Measurements from ENCODE around the gene MARCHF3.
"Not testable (repeated sequence)": the region's sequence is repeated elsewhere in the genome, so short reads cannot be mapped to it uniquely, and the experiment has no call there.

Gene MARCHF3

GRCh38 chr5:126953640-126954039, 76.7 kb downstream of the MARCHF3 start:
- H3K27ac Mint-ChIP-seq, result no peak overlapping the region
- no peaks in the 10 kb centered on the region for H3K4me1 Mint-ChIP-seq (ENCODE audit: low read depth)
- no peaks in the 10 kb centered on the region for H3K36me3 Mint-ChIP-seq (ENCODE audit: low read depth)
- no peaks in the 10 kb centered on the region for H3K27me3 Mint-ChIP-seq (ENCODE audit: low read depth)
- no peak overlapping the region for H3K4me3 Mint-ChIP-seq
- H3K9me3 Mint-ChIP-seq, result no peaks in the 10 kb centered on the region

GRCh38 chr5:126949475-126949874, 80.9 kb downstream of the MARCHF3 start:
- H3K9me3 Mint-ChIP-seq, result no peaks in the 10 kb centered on the region
- H3K36me3 Mint-ChIP-seq (ENCODE audit: low read depth), result no peaks in the 10 kb centered on the region
- no peak overlapping the region for H3K27ac Mint-ChIP-seq
- no peak overlapping the region for H3K4me3 Mint-ChIP-seq
- no peaks in the 10 kb centered on the region for H3K4me1 Mint-ChIP-seq (ENCODE audit: low read depth)
- no peaks in the 10 kb centered on the region for H3K27me3 Mint-ChIP-seq (ENCODE audit: low read depth)

GRCh38 chr5:126948453-126948852, 81.9 kb downstream of the MARCHF3 start:
- Mint-ChIP-seq H3K4me3 (no peak overlapping the region), H3K9me3 (no peaks in the 10 kb centered on the region), H3K27me3 (ENCODE audit: low read depth) (no peaks in the 10 kb centered on the region), H3K27ac (no peak overlapping the region), H3K4me1 (ENCODE audit: low read depth) (no peaks in the 10 kb centered on the region), H3K36me3 (ENCODE audit: low read depth) (no peaks in the 10 kb centered on the region)

- Mint-ChIP-seq H3K36me3 (ENCODE audit: low read depth) (no peaks in the 10 kb centered on the region), H3K27ac (no peak overlapping the region), H3K9me3 (no peaks in the 10 kb centered on the region), H3K4me3 (no peak overlapping the region), H3K4me1 (ENCODE audit: low read depth) (no peaks in the 10 kb centered on the region), H3K27me3 (ENCODE audit: low read depth) (no peaks in the 10 kb centered on the region)
Observed at GRCh38 chr5:126948011-126948355, 82.4 kb downstream of the MARCHF3 start.

- Mint-ChIP-seq H3K36me3 (ENCODE audit: low read depth) (no peaks in the 10 kb centered on the region), H3K4me3 (no peak overlapping the region), H3K27ac (no peak overlapping the region)
Observed at GRCh38 chr5:126947146-126948010, 83.0 kb downstream of the MARCHF3 start.

GRCh38 chr5:126942908-126943307, 87.5 kb downstream of the MARCHF3 start:
- H3K4me1 Mint-ChIP-seq (ENCODE audit: low read depth); H3K36me3 Mint-ChIP-seq (ENCODE audit: low read depth); H3K27ac Mint-ChIP-seq; H3K27me3 Mint-ChIP-seq (ENCODE audit: low read depth); H3K4me3 Mint-ChIP-seq; H3K9me3 Mint-ChIP-seq: not testable (repeated sequence)

More at GRCh38 chr5:126947146-126948010, 83.0 kb downstream of the MARCHF3 start:
- no peaks in the 10 kb centered on the region for H3K9me3 Mint-ChIP-seq
- no peaks in the 10 kb centered on the region for H3K27me3 Mint-ChIP-seq (ENCODE audit: low read depth)
- no peaks in the 10 kb centered on the region for H3K4me1 Mint-ChIP-seq (ENCODE audit: low read depth)

- Mint-ChIP-seq H3K36me3 (ENCODE audit: low read depth) (no peaks in the 10 kb centered on the region), H3K4me3 (no peak overlapping the region), H3K27me3 (ENCODE audit: low read depth) (no peaks in the 10 kb centered on the region), H3K4me1 (ENCODE audit: low read depth) (no peaks in the 10 kb centered on the region), H3K27ac (no peak overlapping the region), H3K9me3 (no peaks in the 10 kb centered on the region)
Observed at GRCh38 chr5:126941403-126941802, 89.0 kb downstream of the MARCHF3 start.

- Mint-ChIP-seq H3K27me3 (ENCODE audit: low read depth) (no peaks in the 10 kb centered on the region), H3K4me3 (no peak overlapping the region), H3K4me1 (ENCODE audit: low read depth) (no peaks in the 10 kb centered on the region), H3K36me3 (ENCODE audit: low read depth) (no peaks in the 10 kb centered on the region), H3K27ac (no peak overlapping the region), H3K9me3 (no peaks in the 10 kb centered on the region)
Observed at GRCh38 chr5:126939887-126940286, 90.5 kb downstream of the MARCHF3 start.

GRCh38 chr5:126938466-126938865, 91.9 kb downstream of the MARCHF3 start:
- Mint-ChIP-seq H3K27ac (no peak overlapping the region), H3K36me3 (ENCODE audit: low read depth) (no peaks in the 10 kb centered on the region), H3K4me1 (ENCODE audit: low read depth) (no peaks in the 10 kb centered on the region), H3K27me3 (ENCODE audit: low read depth) (no peaks in the 10 kb centered on the region), H3K4me3 (no peak overlapping the region), H3K9me3 (no peaks in the 10 kb centered on the region)

- Mint-ChIP-seq H3K4me1 (ENCODE audit: low read depth) (no peaks in the 10 kb centered on the region), H3K9me3 (no peaks in the 10 kb centered on the region), H3K27ac (no peak overlapping the region), H3K27me3 (ENCODE audit: low read depth) (no peaks in the 10 kb centered on the region), H3K36me3 (ENCODE audit: low read depth) (no peaks in the 10 kb centered on the region), H3K4me3 (no peak overlapping the region)
Observed at GRCh38 chr5:126937771-126938170, 92.6 kb downstream of the MARCHF3 start.

GRCh38 chr5:126936775-126937418, 93.5 kb downstream of the MARCHF3 start:
- H3K4me3 Mint-ChIP-seq, result no peak overlapping the region
- H3K27me3 Mint-ChIP-seq (ENCODE audit: low read depth), result no peaks in the 10 kb centered on the region
- H3K9me3 Mint-ChIP-seq, result no peaks in the 10 kb centered on the region
- H3K36me3 Mint-ChIP-seq (ENCODE audit: low read depth), result no peaks in the 10 kb centered on the region
- no peak overlapping the region for H3K27ac Mint-ChIP-seq
- H3K4me1 Mint-ChIP-seq (ENCODE audit: low read depth), result no peaks in the 10 kb centered on the region

- H3K9me3 Mint-ChIP-seq, result no peaks in the 10 kb centered on the region
- H3K4me1 Mint-ChIP-seq (ENCODE audit: low read depth), result no peaks in the 10 kb centered on the region
- H3K4me3 Mint-ChIP-seq, result no peak overlapping the region
- peaks cover 2% of the 10 kb centered on the region for H3K36me3 Mint-ChIP-seq (ENCODE audit: low read depth)
- no peaks in the 10 kb centered on the region for H3K27me3 Mint-ChIP-seq (ENCODE audit: low read depth)
- H3K27ac Mint-ChIP-seq, result no peak overlapping the region
Observed at GRCh38 chr5:126931963-126932660, 98.2 kb downstream of the MARCHF3 start.

GRCh38 chr5:126928041-126928440, 102.3 kb downstream of the MARCHF3 start:
- no peak overlapping the region for H3K27ac Mint-ChIP-seq
- peaks cover 2% of the 10 kb centered on the region for H3K36me3 Mint-ChIP-seq (ENCODE audit: low read depth)
- H3K4me3 Mint-ChIP-seq, result no peak overlapping the region
- no peaks in the 10 kb centered on the region for H3K4me1 Mint-ChIP-seq (ENCODE audit: low read depth)
- H3K9me3 Mint-ChIP-seq, result no peaks in the 10 kb centered on the region
- no peaks in the 10 kb centered on the region for H3K27me3 Mint-ChIP-seq (ENCODE audit: low read depth)

- Mint-ChIP-seq H3K27ac (no peak overlapping the region), H3K9me3 (no peaks in the 10 kb centered on the region), H3K36me3 (ENCODE audit: low read depth) (peaks cover 2% of the 10 kb centered on the region), H3K4me1 (ENCODE audit: low read depth) (no peaks in the 10 kb centered on the region), H3K4me3 (no peak overlapping the region), H3K27me3 (ENCODE audit: low read depth) (no peaks in the 10 kb centered on the region)
Observed at GRCh38 chr5:126927429-126927828, 102.9 kb downstream of the MARCHF3 start.

GRCh38 chr5:126926187-126926586, 104.2 kb downstream of the MARCHF3 start:
- no peak overlapping the region for H3K4me3 Mint-ChIP-seq
- H3K36me3 Mint-ChIP-seq (ENCODE audit: low read depth), result peaks cover 2% of the 10 kb centered on the region

More at GRCh38 chr5:126926187-126926586, 104.2 kb downstream of the MARCHF3 start:
- H3K27me3 Mint-ChIP-seq (ENCODE audit: low read depth), result no peaks in the 10 kb centered on the region
- H3K9me3 Mint-ChIP-seq, result no peaks in the 10 kb centered on the region
- no peaks in the 10 kb centered on the region for H3K4me1 Mint-ChIP-seq (ENCODE audit: low read depth)
- no peak overlapping the region for H3K27ac Mint-ChIP-seq
